ENCODE measurements around the gene TMEM106C.

TMEM106C gene

DNA sequence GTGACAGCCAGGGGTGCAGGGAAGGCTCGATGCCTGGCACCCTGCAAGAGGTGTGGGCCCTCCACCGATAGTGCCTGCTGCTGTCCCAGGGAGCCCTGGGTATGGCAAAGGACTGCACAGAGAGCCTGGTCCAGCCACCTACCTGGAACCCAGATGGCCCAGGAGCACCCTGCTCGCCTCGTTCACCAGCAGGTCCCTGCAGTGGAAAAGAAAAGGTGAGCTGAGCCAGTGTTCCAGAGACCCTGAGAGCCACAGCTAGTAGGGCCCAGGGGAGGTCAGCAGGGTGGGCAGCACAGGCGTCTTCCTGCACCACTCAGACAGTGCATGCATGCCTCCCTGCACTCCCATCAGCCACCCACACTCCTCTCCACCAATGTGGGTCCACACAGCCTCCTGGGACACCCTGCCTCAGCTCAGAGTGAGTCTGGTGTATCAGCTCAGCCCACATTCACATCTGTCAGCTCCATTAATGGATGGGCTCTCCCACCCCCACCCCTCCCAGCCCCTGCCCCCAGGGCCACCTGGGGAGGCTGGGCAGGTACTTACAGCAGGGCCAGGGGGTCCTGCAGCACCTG is 20.2 kb downstream of the TMEM106C start:
- no peak overlapping the region for H3K4me3 ChIP-seq
- H3K4me1 ChIP-seq: no peaks in the 10 kb centered on the region
- peak in 1 of 2 donors; percentile 37 for DNase-seq
- no peaks in the 10 kb centered on the region for H3K9me3 ChIP-seq
- no peaks in the 10 kb centered on the region for H3K36me3 ChIP-seq
- peaks cover 0 to 13% of the 10 kb centered on the region in 2 donors for H3K27me3 ChIP-seq
- no peak overlapping the region for H3K27ac ChIP-seq
- TF ChIP-seq, protein P1, sequence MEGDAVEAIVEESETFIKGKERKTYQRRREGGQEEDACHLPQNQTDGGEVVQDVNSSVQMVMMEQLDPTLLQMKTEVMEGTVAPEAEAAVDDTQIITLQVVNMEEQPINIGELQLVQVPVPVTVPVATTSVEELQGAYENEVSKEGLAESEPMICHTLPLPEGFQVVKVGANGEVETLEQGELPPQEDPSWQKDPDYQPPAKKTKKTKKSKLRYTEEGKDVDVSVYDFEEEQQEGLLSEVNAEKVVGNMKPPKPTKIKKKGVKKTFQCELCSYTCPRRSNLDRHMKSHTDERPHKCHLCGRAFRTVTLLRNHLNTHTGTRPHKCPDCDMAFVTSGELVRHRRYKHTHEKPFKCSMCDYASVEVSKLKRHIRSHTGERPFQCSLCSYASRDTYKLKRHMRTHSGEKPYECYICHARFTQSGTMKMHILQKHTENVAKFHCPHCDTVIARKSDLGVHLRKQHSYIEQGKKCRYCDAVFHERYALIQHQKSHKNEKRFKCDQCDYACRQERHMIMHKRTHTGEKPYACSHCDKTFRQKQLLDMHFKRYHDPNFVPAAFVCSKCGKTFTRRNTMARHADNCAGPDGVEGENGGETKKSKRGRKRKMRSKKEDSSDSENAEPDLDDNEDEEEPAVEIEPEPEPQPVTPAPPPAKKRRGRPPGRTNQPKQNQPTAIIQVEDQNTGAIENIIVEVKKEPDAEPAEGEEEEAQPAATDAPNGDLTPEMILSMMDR (IDR thresholded peaks at IDR 0.05): no peak
- intact Hi-C loops (cut with DNase I; ENCODE audit: low total_unique reads): no loop called here

DNA sequence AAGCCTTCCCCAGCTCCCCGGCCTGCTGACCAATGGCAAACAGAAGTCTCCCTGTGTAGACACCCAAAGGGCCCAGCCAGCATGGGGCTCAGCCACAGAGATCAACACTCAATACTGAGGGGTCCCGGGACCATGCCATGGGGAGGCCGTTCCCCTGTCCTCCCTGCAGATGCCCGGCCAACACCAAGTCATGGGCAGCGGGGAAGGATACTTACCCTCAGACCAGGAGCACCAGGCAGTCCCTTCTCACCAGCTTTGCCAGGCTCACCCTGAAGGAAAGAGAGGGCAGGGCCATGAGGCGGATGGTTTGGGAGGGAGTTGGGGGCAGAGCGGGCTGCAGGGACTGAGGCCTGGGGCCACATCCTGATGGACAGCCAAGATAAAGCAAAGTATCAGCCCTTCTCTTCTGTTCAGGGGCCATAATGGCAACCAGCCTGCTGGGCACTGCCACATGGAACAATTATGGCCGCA is 21.0 kb downstream of the TMEM106C start:
- Histone ChIP-seq H3K27ac (no peak overlapping the region), H3K4me3 (no peak overlapping the region), H3K36me3 (no peaks in the 10 kb centered on the region), H3K4me1 (no peaks in the 10 kb centered on the region), H3K27me3 (peaks cover 0 to 13% of the 10 kb centered on the region in 2 donors), H3K9me3 (no peaks in the 10 kb centered on the region)
- intact Hi-C loops (cut with DNase I; ENCODE audit: low total_unique reads): no loop called here
- TF ChIP-seq, protein P1 (IDR thresholded peaks at IDR 0.05): no peak
- peak in 1 of 2 donors; percentile 52 for DNase-seq

DNA sequence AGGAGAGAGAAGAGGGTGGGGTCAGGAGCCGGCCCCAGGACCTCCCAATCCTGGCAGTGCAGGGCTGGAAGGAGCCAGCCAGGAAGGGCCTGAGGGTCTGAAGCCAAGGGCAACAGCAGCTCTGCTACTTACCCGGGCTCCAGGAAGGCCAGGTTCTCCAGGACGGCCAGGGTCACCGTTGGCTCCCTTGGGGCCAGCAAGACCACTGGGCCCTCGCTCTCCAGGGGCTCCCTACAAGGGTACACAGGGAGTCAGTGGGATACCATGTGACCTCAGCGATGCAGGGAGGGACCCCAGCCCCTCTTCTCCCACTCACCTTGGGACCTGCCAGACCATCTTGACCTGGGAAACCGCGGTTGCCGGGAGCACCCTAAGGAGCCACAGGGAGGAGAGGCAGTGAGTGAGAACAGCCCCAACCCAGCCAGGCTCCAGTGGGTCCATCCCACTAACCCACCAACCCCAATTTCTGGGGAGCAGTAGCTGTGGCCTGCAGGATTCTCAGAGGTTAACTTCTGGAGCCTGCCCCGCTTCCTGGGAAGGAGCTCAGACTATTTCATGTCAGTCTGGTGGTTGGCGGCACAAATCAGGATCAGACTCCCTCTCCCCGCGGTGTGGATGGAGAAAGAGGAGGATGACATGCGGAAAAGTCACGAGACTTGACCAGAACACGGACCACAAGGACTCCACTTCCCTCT is 22.3 kb downstream of the TMEM106C start:
- DNase-seq: peak in 1 of 2 donors; percentile 56
- H3K4me1 ChIP-seq: no peaks in the 10 kb centered on the region
- intact Hi-C loops (cut with DNase I; ENCODE audit: low total_unique reads): no loop called here
- H3K36me3 ChIP-seq: no peaks in the 10 kb centered on the region
- TF ChIP-seq, protein P1 (IDR thresholded peaks at IDR 0.05): no peak
- no peak overlapping the region for H3K4me3 ChIP-seq
- H3K27ac ChIP-seq: no peak overlapping the region
- H3K9me3 ChIP-seq: no peaks in the 10 kb centered on the region
- H3K27me3 ChIP-seq: peaks cover 0 to 13% of the 10 kb centered on the region in 2 donors

DNA sequence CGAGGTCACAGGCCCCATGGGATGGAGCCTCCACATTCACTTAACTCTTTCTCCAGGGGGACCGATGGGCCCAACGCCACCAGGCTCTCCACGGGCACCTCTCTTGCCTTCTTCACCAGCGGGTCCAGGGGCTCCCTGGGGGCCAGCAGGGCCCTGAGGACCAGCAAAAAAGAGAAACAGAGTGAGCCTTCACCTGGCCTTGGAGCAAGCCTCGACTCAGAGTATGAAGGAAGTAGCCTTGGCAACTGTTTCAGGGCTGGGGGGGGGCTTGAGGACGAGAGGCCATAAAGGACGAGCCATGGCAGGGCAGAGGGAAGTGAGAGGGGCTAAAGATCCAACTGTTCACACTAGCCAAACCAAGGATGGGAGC is 22.9 kb downstream of the TMEM106C start:
- Histone ChIP-seq H3K4me1 (no peaks in the 10 kb centered on the region), H3K9me3 (no peaks in the 10 kb centered on the region), H3K4me3 (no peak overlapping the region), H3K27ac (no peak overlapping the region), H3K27me3 (peaks cover 0 to 13% of the 10 kb centered on the region in 2 donors), H3K36me3 (no peaks in the 10 kb centered on the region)
- TF ChIP-seq, protein P1 (IDR thresholded peaks at IDR 0.05): no peak
- intact Hi-C loops (cut with DNase I; ENCODE audit: low total_unique reads): no loop called here
- DNase-seq: peak in 1 of 2 donors; percentile 50

DNA sequence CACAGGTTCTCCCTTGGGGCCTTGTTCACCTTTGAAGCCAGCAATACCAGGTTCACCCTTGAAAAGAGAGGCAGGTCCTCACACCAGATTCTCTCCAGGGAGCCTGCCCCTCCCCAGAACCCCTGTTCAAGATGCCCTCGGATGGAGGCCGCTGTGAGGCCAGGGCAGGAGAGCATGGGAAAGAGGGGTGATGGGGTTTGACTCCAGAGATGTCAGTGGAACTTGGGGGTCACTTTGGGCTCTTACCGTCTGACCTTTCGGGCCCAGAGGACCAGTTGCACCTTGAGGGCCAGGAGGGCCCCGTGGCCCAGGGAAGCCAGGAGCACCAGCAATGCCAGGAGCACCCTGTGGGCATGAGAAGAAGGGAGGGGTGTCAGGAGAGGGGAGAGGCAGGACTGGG is 23.4 kb downstream of the TMEM106C start:
- Histone ChIP-seq H3K4me3 (no peak overlapping the region), H3K4me1 (no peaks in the 10 kb centered on the region), H3K27me3 (peaks cover 0 to 13% of the 10 kb centered on the region in 2 donors), H3K36me3 (no peaks in the 10 kb centered on the region), H3K27ac (no peak overlapping the region), H3K9me3 (no peaks in the 10 kb centered on the region)
- TF ChIP-seq, protein P1 (IDR thresholded peaks at IDR 0.05): no peak
- DNase-seq: peak in 1 of 2 donors; percentile 54
- intact Hi-C loops (cut with DNase I; ENCODE audit: low total_unique reads): no loop called here
